B cell (primary cell): Measurements from ENCODE around the gene SCRN2. TPM values are rescaled to one million over a fixed set of nuclear protein-coding genes. Genes with fewer than 3 reads are reported as not detected.

Experiments
- ATAC-seq: fragments of 200-7000 bp; cut with Tn5 transposase; one replicate; pipeline ENCODE4 v1.10.0; 2021; ENCODE audit warnings: low read depth, mild to moderate bottlenecking, moderate number of reproducible peaks, moderate library complexity
- CTCF ChIA-PET: fragments of 350-600 bp; sonication (Branson Sonifier 250); formaldehyde crosslinking; loops from one replicate; lab custom pipeline; 2021; ENCODE audit warnings: antibody characterized with exemption, inconsistent platforms; lab: Charles Lee
- POLR2A ChIA-PET: fragments of 350-600 bp; sonication (Branson Sonifier 250); formaldehyde crosslinking; loops from one replicate; lab custom pipeline; 2021; ENCODE audit warnings: antibody characterized with exemption; lab: Charles Lee
- DNase-seq: peaks from one replicate; pipeline ENCODE4 v3.0.0; 2013
- H2AFZ ChIP-seq: 2 replicates; pipeline ENCODE4 v1.6.1; 2012; ENCODE audit warnings: mild to moderate bottlenecking, low read depth, low read length; ENCODE audit not compliant: insufficient read depth, poor library complexity, severe bottlenecking
- H3K27ac ChIP-seq, 2 donors: 1 replicate in 1 of 2; 2 replicates in 1 of 2; pipeline ENCODE4 v1.5.1; 2012 to 2013; ENCODE audit warnings: low read length in 2 of 2, mild to moderate bottlenecking in 2 of 2, moderate library complexity in 1 of 2
- H3K27me3 ChIP-seq, 4 experiments: fragments of 200-600 bp in 1 of 4; sonication (generic) in 1 of 4; replicated peaks in 1 of 4; 1 replicate in 2 of 4; 2 replicates in 2 of 4; pipeline versions ENCODE4 v1.6.1 to v1.7.0; 2013 to 2016; ENCODE audit warnings: low read length in 3 of 4, mild to moderate bottlenecking in 2 of 4, mixed read lengths in 1 of 4, moderate library complexity in 1 of 4; ENCODE audit not compliant: insufficient read depth in 4 of 4, control insufficient read depth in 3 of 4; ENCODE audit errors: control extremely low read depth in 1 of 4
- H3K36me3 ChIP-seq, 2 experiments: replicated peaks in 1 of 2; 1 replicate in 1 of 2; 2 replicates in 1 of 2; pipeline versions ENCODE4 v1.6.1 to v1.7.1; 2013; ENCODE audit warnings: low read length in 1 of 2; ENCODE audit not compliant: insufficient read depth in 2 of 2, control insufficient read depth in 1 of 2; ENCODE audit errors: control extremely low read depth in 1 of 2, extremely low read depth in 1 of 2
- H3K4me1 ChIP-seq, 2 donors: fragments of 200-600 bp in 1 of 2; sonication (generic) in 1 of 2; 1 replicate in 1 of 2; 2 replicates in 1 of 2; pipeline versions ENCODE4 v1.5.1 to v1.6.1; 2013 to 2017; ENCODE audit warnings: low read length in 2 of 2; ENCODE audit not compliant: control insufficient read depth in 2 of 2, insufficient read depth in 2 of 2
- H3K4me2 ChIP-seq: replicated peaks from 2 replicates; pipeline ENCODE3; 2012; ENCODE audit warnings: mild to moderate bottlenecking, low read depth, low read length; ENCODE audit not compliant: poor library complexity, severe bottlenecking
- H3K4me3 ChIP-seq, 5 experiments: fragments of 200-600 bp in 1 of 5; sonication (generic) in 1 of 5; 1 replicate in 3 of 5; 2 replicates in 2 of 5; pipeline versions ENCODE4 v1.5.1 to v1.7.0; 2011 to 2016; ENCODE audit warnings: low read length in 4 of 5, mild to moderate bottlenecking in 4 of 5, low read depth in 2 of 5, control low read depth in 1 of 5, moderate library complexity in 1 of 5; ENCODE audit not compliant: insufficient read depth in 1 of 5; ENCODE audit errors: control extremely low read depth in 1 of 5, extremely low read depth in 1 of 5
- H3K79me2 ChIP-seq: fragments of 200-600 bp; sonication (generic); one replicate; pipeline ENCODE4 v1.6.0; 2016; ENCODE audit warnings: low read length; ENCODE audit not compliant: control insufficient read depth, insufficient read depth
- H3K9ac ChIP-seq: fragments of 200-600 bp; sonication (generic); 2 replicates; pipeline ENCODE4 v1.6.1; 2017; ENCODE audit warnings: mild to moderate bottlenecking, low read length, moderate library complexity
- H3K9me3 ChIP-seq, 3 donors: one replicate each; pipeline versions ENCODE4 v1.6.1 to v1.7.1; 2013; ENCODE audit warnings: low read length in 2 of 3; ENCODE audit not compliant: control insufficient read depth in 2 of 3, insufficient read depth in 1 of 3; ENCODE audit errors: control extremely low read depth in 1 of 3
- H4K20me1 ChIP-seq: 2 replicates; pipeline ENCODE4 v1.6.0; 2012; ENCODE audit warnings: mild to moderate bottlenecking, low read length; ENCODE audit not compliant: insufficient read depth, control insufficient read depth, poor library complexity, severe bottlenecking
- H3K27ac Mint-ChIP-seq: one replicate; pipeline ENCODE4 v1.8.0; 2021; ENCODE audit warnings: mixed read lengths
- H3K27me3 Mint-ChIP-seq: one replicate; pipeline ENCODE4 v1.8.0; 2021; ENCODE audit warnings: mixed read lengths
- H3K4me1 Mint-ChIP-seq: one replicate; pipeline ENCODE4 v1.8.0; 2021; ENCODE audit warnings: mixed read lengths
- H3K4me3 Mint-ChIP-seq: one replicate; pipeline ENCODE4 v1.8.0; 2021; ENCODE audit warnings: mixed read lengths
- H3K9me3 Mint-ChIP-seq: one replicate; pipeline ENCODE4 v1.8.0; 2022; ENCODE audit warnings: mixed read lengths; ENCODE audit not compliant: insufficient read depth
- EZH2 ChIP-seq: IDR thresholded peaks from 2 replicates; pipeline ENCODE4 v1.6.1; 2012; ENCODE audit warnings: borderline replicate concordance, low read depth, mild to moderate bottlenecking, moderate library complexity, low read length; ENCODE audit not compliant: insufficient read depth, poor library complexity, severe bottlenecking
- WGBS: methylation state at CpG from one replicate; pipeline ENCODE4 v1.1.5; 2013; ENCODE audit warnings: missing lambda C conversion rate; ENCODE audit not compliant: insufficient coverage; 5-methylcytosine and 5-hydroxymethylcytosine counted together
- intact Hi-C: fragments of 100-400 bp; cut with micrococcal nuclease; formaldehyde crosslinking; loops from one replicate; pipeline ENCODE4 v1.10.0; 2022
- polyA plus RNA-seq: library from polyadenylated mRNA; depleted of rRNA; stranded (reverse); fragments of >200 nt; gene quantifications from 2 replicates; pipeline ENCODE4 v1.2.3, GENCODE V29; 2012
- total RNA-seq, 2 donors: library from RNA; stranded (reverse); fragments of 120-200 nt in 1 of 2; gene quantifications; 1 replicate in 1 of 2; 2 replicates in 1 of 2; pipeline versions ENCODE4 v1.2.3 to v1.2.4, GENCODE V29; 2013 to 2022
- TF ChIP-seq, protein P1 (sequence below): fragments of 200-600 bp; IDR thresholded peaks from one replicate; pipeline ENCODE4 v1.8.0; 2022; ENCODE audit warnings: antibody characterized with exemption, mild to moderate bottlenecking

SCRN2 gene
- total and polyA plus RNA-seq, 2 donors (not counting 1 experiment from before 2014, with no cell fraction given): 47.8 to 71.9 TPM

GRCh38 chr17:47811709-47812108 is 29.4 kb downstream of the SCRN2 start:
- H3K4me3 ChIP-seq: no peak overlapping the region
- no peaks in the 10 kb centered on the region for H3K79me2 ChIP-seq
- no peak for ATAC-seq
- intact Hi-C loops: no loop called here
- POLR2A ChIA-PET: no interaction called here
- H3K4me1 ChIP-seq: no peaks in the 10 kb centered on the region
- H3K27ac ChIP-seq: no peak overlapping the region
- Mint-ChIP-seq H3K4me1 (no peaks in the 10 kb centered on the region), H3K27me3 (no peaks in the 10 kb centered on the region), H3K27ac (no peak overlapping the region), H3K9me3 (no peaks in the 10 kb centered on the region), H3K4me3 (no peak overlapping the region)
- no peak for DNase-seq
- no CpG with 5 or more reads among the region's 7 CpGs for WGBS
- CTCF ChIA-PET: no interaction called here
- no peak overlapping the region for H2AFZ ChIP-seq
- no peaks in the 10 kb centered on the region for H3K27me3 ChIP-seq
- H3K9ac ChIP-seq: no peak overlapping the region
- TF ChIP-seq, protein P1, sequence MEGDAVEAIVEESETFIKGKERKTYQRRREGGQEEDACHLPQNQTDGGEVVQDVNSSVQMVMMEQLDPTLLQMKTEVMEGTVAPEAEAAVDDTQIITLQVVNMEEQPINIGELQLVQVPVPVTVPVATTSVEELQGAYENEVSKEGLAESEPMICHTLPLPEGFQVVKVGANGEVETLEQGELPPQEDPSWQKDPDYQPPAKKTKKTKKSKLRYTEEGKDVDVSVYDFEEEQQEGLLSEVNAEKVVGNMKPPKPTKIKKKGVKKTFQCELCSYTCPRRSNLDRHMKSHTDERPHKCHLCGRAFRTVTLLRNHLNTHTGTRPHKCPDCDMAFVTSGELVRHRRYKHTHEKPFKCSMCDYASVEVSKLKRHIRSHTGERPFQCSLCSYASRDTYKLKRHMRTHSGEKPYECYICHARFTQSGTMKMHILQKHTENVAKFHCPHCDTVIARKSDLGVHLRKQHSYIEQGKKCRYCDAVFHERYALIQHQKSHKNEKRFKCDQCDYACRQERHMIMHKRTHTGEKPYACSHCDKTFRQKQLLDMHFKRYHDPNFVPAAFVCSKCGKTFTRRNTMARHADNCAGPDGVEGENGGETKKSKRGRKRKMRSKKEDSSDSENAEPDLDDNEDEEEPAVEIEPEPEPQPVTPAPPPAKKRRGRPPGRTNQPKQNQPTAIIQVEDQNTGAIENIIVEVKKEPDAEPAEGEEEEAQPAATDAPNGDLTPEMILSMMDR: no peak
- TF ChIP-seq EZH2: no peak
- peaks cover 0 to 71% of the 10 kb centered on the region in 2 experiments for H3K36me3 ChIP-seq
- H4K20me1 ChIP-seq: no peaks in the 10 kb centered on the region
- H3K4me2 ChIP-seq: no peak overlapping the region
- H3K9me3 ChIP-seq: no peaks in the 10 kb centered on the region

- Histone ChIP-seq H2AFZ (no peak overlapping the region), H3K4me1 (no peaks in the 10 kb centered on the region), H3K9ac (no peak overlapping the region), H3K4me3 (no peak overlapping the region), H3K79me2 (no peaks in the 10 kb centered on the region), H3K9me3 (no peaks in the 10 kb centered on the region), H3K27ac (no peak overlapping the region), H3K4me2 (no peak overlapping the region), H3K36me3 (peaks cover 0 to 66% of the 10 kb centered on the region in 2 experiments), H4K20me1 (no peaks in the 10 kb centered on the region), H3K27me3 (no peaks in the 10 kb centered on the region)
- TF ChIP-seq, protein P1: no peak
- TF ChIP-seq EZH2: no peak
- Mint-ChIP-seq H3K27me3 (no peaks in the 10 kb centered on the region), H3K9me3 (no peaks in the 10 kb centered on the region), H3K4me1 (no peaks in the 10 kb centered on the region), H3K4me3 (no peak overlapping the region), H3K27ac (no peak overlapping the region)
- no peak for DNase-seq
- ChIA-PET POLR2A (no interaction called here), CTCF (no interaction called here)
- 88% methylated on average over 9 of the region's 9 CpGs for WGBS
- intact Hi-C loops: no loop called here
- ATAC-seq: no peak
Measured at GRCh38 chr17:47810901-47811635, 30.0 kb downstream of the SCRN2 start.
